HUES6 (cell line): ENCODE results near the gene MYH9.

ENCODE experiments used
- H3K27ac ChIP-seq: 2 replicates; pipeline ENCODE4 v1.7.0; 2013; ENCODE audit warnings: low read depth, mild to moderate bottlenecking, low read length, inconsistent platforms
- H3K27me3 ChIP-seq: 2 replicates; pipeline ENCODE4 v1.6.1; 2013; ENCODE audit warnings: low read length; ENCODE audit not compliant: control insufficient read depth, insufficient read depth
- H3K36me3 ChIP-seq: 2 replicates; pipeline ENCODE4 v1.6.1; 2013; ENCODE audit warnings: low read length; ENCODE audit not compliant: control insufficient read depth, insufficient read depth
- H3K4me1 ChIP-seq: 2 replicates; pipeline ENCODE4 v1.6.1; 2013; ENCODE audit warnings: low read length; ENCODE audit not compliant: control insufficient read depth, insufficient read depth
- H3K4me3 ChIP-seq: 2 replicates; pipeline ENCODE4 v1.5.1; 2013; ENCODE audit warnings: low read depth, low read length
- H3K9ac ChIP-seq: one replicate; pipeline ENCODE4 v1.6.1; 2013; ENCODE audit warnings: mild to moderate bottlenecking, low read length
- H3K9me3 ChIP-seq: 2 replicates; pipeline ENCODE4 v1.6.1; 2013; ENCODE audit warnings: low read depth, low read length; ENCODE audit not compliant: control insufficient read depth, insufficient read depth

Gene MYH9

GRCh38 chr22:36239401-36240171 is 148.2 kb downstream of the MYH9 start, which contains the start of gene APOL2:
Gene APOL2 (minus strand): TSS chr22:36239527. CDS start chr22:36233162, 6,365 bp downstream.
- Histone ChIP-seq H3K27ac (no peak within 1 kb of the TSS), H3K27me3 (no peaks in the 10 kb centered on the region)

GRCh38 chr22:36239150-36239400 is 148.7 kb downstream of the MYH9 start:
- Histone ChIP-seq H3K27me3 (no peaks in the 10 kb centered on the region), H3K4me1 (peaks cover 15% of the 10 kb centered on the region), H3K9ac (peak overlapping the region; percentile 24), H3K9me3 (no peaks in the 10 kb centered on the region), H3K27ac (no peak overlapping the region), H3K4me3 (peak overlapping the region; percentile 67), H3K36me3 (peaks cover 5% of the 10 kb centered on the region; the same call in 1 of the 2 replicates)

More at GRCh38 chr22:36239401-36240171, 148.2 kb downstream of the MYH9 start, which contains the start of gene APOL2:
- Histone ChIP-seq H3K4me3 (peak within 1 kb of the TSS; percentile 67), H3K36me3 (peaks cover 5% of the 10 kb centered on the region; the same call in 1 of the 2 replicates), H3K9ac (peak within 1 kb of the TSS; percentile 24), H3K9me3 (no peaks in the 10 kb centered on the region), H3K4me1 (peaks cover 15% of the 10 kb centered on the region)

GRCh38 chr22:36238373-36239149 is 149.2 kb downstream of the MYH9 start:
- H3K9me3 ChIP-seq: no peaks in the 10 kb centered on the region
- peaks cover 5% of the 10 kb centered on the region; the same call in 1 of the 2 replicates for H3K36me3 ChIP-seq
- H3K27me3 ChIP-seq: no peaks in the 10 kb centered on the region
- peak overlapping the region; percentile 67 for H3K4me3 ChIP-seq
- H3K27ac ChIP-seq: no peak overlapping the region
- H3K4me1 ChIP-seq: peaks cover 15% of the 10 kb centered on the region
- H3K9ac ChIP-seq: peak overlapping the region; percentile 24

- peaks cover 15% of the 10 kb centered on the region for H3K4me1 ChIP-seq
- H3K9me3 ChIP-seq: no peaks in the 10 kb centered on the region
- H3K27me3 ChIP-seq: no peaks in the 10 kb centered on the region
- no peak overlapping the region for H3K9ac ChIP-seq
- no peak overlapping the region for H3K4me3 ChIP-seq
- H3K36me3 ChIP-seq: peaks cover 5% of the 10 kb centered on the region; the same call in 1 of the 2 replicates
- H3K27ac ChIP-seq: no peak overlapping the region
Observed at GRCh38 chr22:36237462-36238372, 150.1 kb downstream of the MYH9 start.

GRCh38 chr22:36236388-36237319 is 151.1 kb downstream of the MYH9 start:
- H3K4me1 ChIP-seq: peaks cover 15% of the 10 kb centered on the region
- peaks cover 5% of the 10 kb centered on the region; the same call in 1 of the 2 replicates for H3K36me3 ChIP-seq
- H3K27me3 ChIP-seq: no peaks in the 10 kb centered on the region
- H3K9me3 ChIP-seq: no peaks in the 10 kb centered on the region
- no peak overlapping the region for H3K9ac ChIP-seq
- no peak overlapping the region for H3K27ac ChIP-seq
- no peak overlapping the region for H3K4me3 ChIP-seq

GRCh38 chr22:36235585-36235984 is 152.2 kb downstream of the MYH9 start:
- peaks cover 5% of the 10 kb centered on the region; the same call in 1 of the 2 replicates for H3K36me3 ChIP-seq
- no peak overlapping the region for H3K27ac ChIP-seq
- no peaks in the 10 kb centered on the region for H3K27me3 ChIP-seq
- H3K4me1 ChIP-seq: peaks cover 15% of the 10 kb centered on the region
- no peak overlapping the region for H3K9ac ChIP-seq
- H3K4me3 ChIP-seq: no peak overlapping the region
- H3K9me3 ChIP-seq: no peaks in the 10 kb centered on the region

GRCh38 chr22:36234919-36235318 is 152.8 kb downstream of the MYH9 start:
- Histone ChIP-seq H3K4me3 (no peak overlapping the region), H3K4me1 (peaks cover 14% of the 10 kb centered on the region), H3K27me3 (no peaks in the 10 kb centered on the region), H3K36me3 (peaks cover 8% of the 10 kb centered on the region; the same call in 1 of the 2 replicates), H3K27ac (no peak overlapping the region), H3K9me3 (no peaks in the 10 kb centered on the region), H3K9ac (no peak overlapping the region)

- H3K27me3 ChIP-seq: no peaks in the 10 kb centered on the region
- H3K27ac ChIP-seq: no peak overlapping the region
- no peak overlapping the region for H3K9ac ChIP-seq
- no peak overlapping the region for H3K4me3 ChIP-seq
- H3K36me3 ChIP-seq: peaks cover 9% of the 10 kb centered on the region; the same call in 1 of the 2 replicates
- H3K4me1 ChIP-seq: peaks cover 8% of the 10 kb centered on the region; the same call in 1 of the 2 replicates
- no peaks in the 10 kb centered on the region for H3K9me3 ChIP-seq
Observed at GRCh38 chr22:36234213-36234612, 153.6 kb downstream of the MYH9 start.

- Histone ChIP-seq H3K36me3 (peaks cover 9% of the 10 kb centered on the region; the same call in 1 of the 2 replicates), H3K4me3 (no peak overlapping the region), H3K27ac (no peak overlapping the region), H3K9ac (no peak overlapping the region), H3K9me3 (no peaks in the 10 kb centered on the region), H3K27me3 (no peaks in the 10 kb centered on the region), H3K4me1 (peaks cover 4% of the 10 kb centered on the region; the same call in 1 of the 2 replicates)
Observed at GRCh38 chr22:36233796-36234195, 154.0 kb downstream of the MYH9 start.
